Effector memory CD4-positive, alpha-beta T cell (primary cell): ENCODE data around the gene EID1.

ENCODE experiments used
- DNase-seq, 3 donors: peaks; one replicate each; pipeline ENCODE4 v3.0.0-alpha.2; 2020
- H3K27ac ChIP-seq: 2 replicates; pipeline ENCODE4 v1.7.0; 2013; ENCODE audit warnings: mild to moderate bottlenecking, low read length, moderate library complexity; ENCODE audit not compliant: insufficient read depth, poor library complexity, severe bottlenecking
- H3K27me3 ChIP-seq: replicated peaks from 2 replicates; pipeline ENCODE4 v1.7.0; 2013; ENCODE audit warnings: mild to moderate bottlenecking, low read length; ENCODE audit not compliant: insufficient read depth, control insufficient read depth, poor library complexity, severe bottlenecking
- H3K36me3 ChIP-seq: 2 replicates; pipeline ENCODE4 v1.7.0; 2013; ENCODE audit warnings: mild to moderate bottlenecking, low read length, moderate library complexity; ENCODE audit not compliant: control insufficient read depth, insufficient read depth
- H3K4me1 ChIP-seq: 2 replicates; pipeline ENCODE4 v1.7.0; 2013; ENCODE audit warnings: low read length, mild to moderate bottlenecking; ENCODE audit not compliant: control insufficient read depth, insufficient read depth, poor library complexity, severe bottlenecking
- H3K4me3 ChIP-seq: 2 replicates; pipeline ENCODE4 v1.7.0; 2013; ENCODE audit warnings: low read length, low read depth, mild to moderate bottlenecking; ENCODE audit not compliant: insufficient read depth, poor library complexity, severe bottlenecking
- H3K9me3 ChIP-seq: 2 replicates; pipeline ENCODE4 v1.7.0; 2013; ENCODE audit warnings: mild to moderate bottlenecking, low read length, moderate library complexity; ENCODE audit not compliant: control insufficient read depth
- total RNA-seq, 3 donors: gene quantifications; one replicate each; lab custom pipeline; 2026; lab: John Stamatoyannopoulos, UW

Gene EID1
- 84.0 to 174 (median 96.8) reads per million in 3 donors for total RNA-seq

GRCh38 chr15:48877630-48878595 lies at the start of gene EID1:
Gene EID1 (plus strand): TSS chr15:48878134. CDS start chr15:48878177, 43 bp downstream.
- peak within 1 kb of the TSS; percentile 62 for H3K4me3 ChIP-seq
- H3K36me3 ChIP-seq, result no peaks in the 10 kb centered on the region
- peak; percentile 85 to 88 (median 88) for DNase-seq
- H3K27me3 ChIP-seq, result no peaks in the 10 kb centered on the region
- H3K27ac ChIP-seq, result peak within 1 kb of the TSS; percentile 73
- H3K9me3 ChIP-seq, result no peaks in the 10 kb centered on the region
- no peaks in the 10 kb centered on the region for H3K4me1 ChIP-seq

- H3K4me3 ChIP-seq, result no peak overlapping the region
- no peaks in the 10 kb centered on the region for H3K9me3 ChIP-seq
- H3K36me3 ChIP-seq, result no peaks in the 10 kb centered on the region
- no peaks in the 10 kb centered on the region for H3K4me1 ChIP-seq
- no peak overlapping the region for H3K27ac ChIP-seq
- H3K27me3 ChIP-seq, result no peaks in the 10 kb centered on the region
- no peak for DNase-seq
Measured at GRCh38 chr15:48828471-48828870, 49.5 kb upstream of the EID1 start.

GRCh38 chr15:48828906-48829305 lies 49.0 kb upstream of the EID1 start:
- H3K9me3 ChIP-seq, result no peaks in the 10 kb centered on the region
- no peak overlapping the region for H3K27ac ChIP-seq
- H3K4me3 ChIP-seq, result no peak overlapping the region
- DNase-seq, result no peak
- H3K27me3 ChIP-seq, result no peaks in the 10 kb centered on the region
- no peaks in the 10 kb centered on the region for H3K4me1 ChIP-seq
- H3K36me3 ChIP-seq, result no peaks in the 10 kb centered on the region

GRCh38 chr15:48832648-48833047 lies 45.3 kb upstream of the EID1 start:
- DNase-seq, result no peak
- Histone ChIP-seq H3K27me3 (no peaks in the 10 kb centered on the region), H3K9me3 (no peaks in the 10 kb centered on the region), H3K27ac (no peak overlapping the region), H3K4me1 (no peaks in the 10 kb centered on the region), H3K4me3 (no peak overlapping the region), H3K36me3 (no peaks in the 10 kb centered on the region)

- H3K4me1 ChIP-seq, result no peaks in the 10 kb centered on the region
- H3K9me3 ChIP-seq, result no peaks in the 10 kb centered on the region
- no peak for DNase-seq
- H3K27me3 ChIP-seq, result no peaks in the 10 kb centered on the region
- H3K27ac ChIP-seq, result no peak overlapping the region
- no peaks in the 10 kb centered on the region for H3K36me3 ChIP-seq
- no peak overlapping the region for H3K4me3 ChIP-seq
Measured at GRCh38 chr15:48833526-48834239, 44.3 kb upstream of the EID1 start.

GRCh38 chr15:48834756-48835155 lies 43.2 kb upstream of the EID1 start:
- no peaks in the 10 kb centered on the region for H3K36me3 ChIP-seq
- no peaks in the 10 kb centered on the region for H3K27me3 ChIP-seq
- no peak overlapping the region for H3K27ac ChIP-seq
- no peaks in the 10 kb centered on the region for H3K9me3 ChIP-seq
- H3K4me3 ChIP-seq, result no peak overlapping the region
- DNase-seq, result no peak
- no peaks in the 10 kb centered on the region for H3K4me1 ChIP-seq

GRCh38 chr15:48842501-48842900 lies 35.4 kb upstream of the EID1 start:
- no peaks in the 10 kb centered on the region for H3K36me3 ChIP-seq
- no peak for DNase-seq
- no peak overlapping the region for H3K27ac ChIP-seq
- H3K4me1 ChIP-seq, result no peaks in the 10 kb centered on the region
- H3K27me3 ChIP-seq, result no peaks in the 10 kb centered on the region
- no peaks in the 10 kb centered on the region for H3K9me3 ChIP-seq
- no peak overlapping the region for H3K4me3 ChIP-seq

- Histone ChIP-seq H3K36me3 (no peaks in the 10 kb centered on the region), H3K4me1 (no peaks in the 10 kb centered on the region), H3K9me3 (no peaks in the 10 kb centered on the region), H3K27me3 (no peaks in the 10 kb centered on the region), H3K4me3 (no peak overlapping the region), H3K27ac (no peak overlapping the region)
- no peak for DNase-seq
Measured at GRCh38 chr15:48845123-48845522, 32.8 kb upstream of the EID1 start.

GRCh38 chr15:48850648-48851047 lies 27.3 kb upstream of the EID1 start:
- Histone ChIP-seq H3K36me3 (no peaks in the 10 kb centered on the region), H3K4me1 (no peaks in the 10 kb centered on the region), H3K9me3 (no peaks in the 10 kb centered on the region), H3K27ac (no peak overlapping the region), H3K4me3 (no peak overlapping the region), H3K27me3 (no peaks in the 10 kb centered on the region)
- DNase-seq, result no peak

- H3K4me1 ChIP-seq, result no peaks in the 10 kb centered on the region
- H3K9me3 ChIP-seq, result no peaks in the 10 kb centered on the region
- H3K27me3 ChIP-seq, result no peaks in the 10 kb centered on the region
- H3K36me3 ChIP-seq, result no peaks in the 10 kb centered on the region
- no peak overlapping the region for H3K4me3 ChIP-seq
- no peak for DNase-seq
- no peak overlapping the region for H3K27ac ChIP-seq
Measured at GRCh38 chr15:48851956-48852355, 26.0 kb upstream of the EID1 start.
